RWPE1 (cell line): ENCODE measurements around the gene BDH2.

Source experiments
- CTCF ChIA-PET: fragments of 350-600 bp; sonication (Branson Sonifier 250); formaldehyde crosslinking; extraction: SDS; loops from one replicate; lab custom pipeline; 2021; lab: Yijun Ruan, JAX
- POLR2A ChIA-PET: fragments of 400-600 bp; formaldehyde crosslinking; extraction: SDS; loops from one replicate; lab custom pipeline; 2020; ENCODE audit warnings: antibody characterized with exemption; ENCODE audit not compliant: low non-redundant PET; lab: Yijun Ruan, JAX
- DNase-seq: peaks from one replicate; pipeline ENCODE4 v3.0.0; 2012; ENCODE audit warnings: low spot score
- H3K27ac ChIP-seq: fragments of 450-650 bp; 2 replicates; pipeline ENCODE4 v1.5.1; 2017
- TF ChIP-seq, protein P1 (sequence below): fragments of 450-650 bp; conservative IDR thresholded peaks from 2 replicates; pipeline ENCODE4 v1.5.1; 2017; ENCODE audit warnings: low read depth, mild to moderate bottlenecking

BDH2 gene

DNA sequence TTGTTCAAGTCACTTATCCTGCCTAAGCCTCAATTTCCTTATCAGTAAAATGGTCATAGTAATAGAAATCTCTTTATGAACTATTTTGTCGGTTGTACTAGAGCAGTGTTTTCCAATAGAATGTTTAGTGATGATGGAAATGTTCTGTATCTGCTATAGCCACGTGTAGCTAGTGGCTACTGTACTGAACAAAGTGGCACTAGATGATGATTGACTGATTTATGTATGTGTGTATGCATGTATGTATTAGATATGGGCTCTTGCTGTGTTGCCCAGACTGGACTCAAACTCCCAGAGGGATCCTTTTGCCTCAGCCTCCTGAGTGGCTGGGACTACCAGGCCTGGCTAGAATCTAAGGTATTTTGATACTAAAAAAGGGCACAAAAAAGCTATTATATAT, 55.5 kb downstream of the BDH2 start:
- ChIA-PET CTCF (interaction anchor here (1.1 kb wide), 1 partner anchor 12 kb away, joined by 3 read pairs; no protein-coding TSS in a partner anchor), POLR2A (no interaction called here)
- TF ChIP-seq, protein P1, sequence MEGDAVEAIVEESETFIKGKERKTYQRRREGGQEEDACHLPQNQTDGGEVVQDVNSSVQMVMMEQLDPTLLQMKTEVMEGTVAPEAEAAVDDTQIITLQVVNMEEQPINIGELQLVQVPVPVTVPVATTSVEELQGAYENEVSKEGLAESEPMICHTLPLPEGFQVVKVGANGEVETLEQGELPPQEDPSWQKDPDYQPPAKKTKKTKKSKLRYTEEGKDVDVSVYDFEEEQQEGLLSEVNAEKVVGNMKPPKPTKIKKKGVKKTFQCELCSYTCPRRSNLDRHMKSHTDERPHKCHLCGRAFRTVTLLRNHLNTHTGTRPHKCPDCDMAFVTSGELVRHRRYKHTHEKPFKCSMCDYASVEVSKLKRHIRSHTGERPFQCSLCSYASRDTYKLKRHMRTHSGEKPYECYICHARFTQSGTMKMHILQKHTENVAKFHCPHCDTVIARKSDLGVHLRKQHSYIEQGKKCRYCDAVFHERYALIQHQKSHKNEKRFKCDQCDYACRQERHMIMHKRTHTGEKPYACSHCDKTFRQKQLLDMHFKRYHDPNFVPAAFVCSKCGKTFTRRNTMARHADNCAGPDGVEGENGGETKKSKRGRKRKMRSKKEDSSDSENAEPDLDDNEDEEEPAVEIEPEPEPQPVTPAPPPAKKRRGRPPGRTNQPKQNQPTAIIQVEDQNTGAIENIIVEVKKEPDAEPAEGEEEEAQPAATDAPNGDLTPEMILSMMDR, result no peak
- no peak overlapping the region for H3K27ac ChIP-seq
- DNase-seq, result no peak

DNA sequence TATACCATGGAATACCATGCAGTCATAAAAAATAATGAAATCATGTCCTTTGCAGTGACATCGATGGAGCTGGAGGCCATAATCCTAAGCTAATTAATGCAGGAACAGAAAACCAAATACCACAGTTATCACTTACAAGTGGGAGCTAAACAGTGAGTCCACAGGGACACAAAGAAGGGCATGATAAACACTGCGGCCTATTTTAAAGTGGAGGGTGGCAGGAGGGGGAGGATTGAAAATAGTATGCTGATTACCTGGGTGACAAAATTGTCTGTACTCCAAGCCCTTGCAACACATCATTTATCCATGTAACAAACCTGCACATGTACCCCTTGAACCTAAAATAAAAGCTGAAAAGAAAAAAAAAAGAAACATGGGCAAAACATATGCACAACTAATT, 63.5 kb downstream of the BDH2 start:
- no peak for DNase-seq
- CTCF ChIA-PET, result no interaction called here
- TF ChIP-seq, protein P1, result no peak
- POLR2A ChIA-PET, result no interaction called here
- no peak overlapping the region for H3K27ac ChIP-seq

DNA sequence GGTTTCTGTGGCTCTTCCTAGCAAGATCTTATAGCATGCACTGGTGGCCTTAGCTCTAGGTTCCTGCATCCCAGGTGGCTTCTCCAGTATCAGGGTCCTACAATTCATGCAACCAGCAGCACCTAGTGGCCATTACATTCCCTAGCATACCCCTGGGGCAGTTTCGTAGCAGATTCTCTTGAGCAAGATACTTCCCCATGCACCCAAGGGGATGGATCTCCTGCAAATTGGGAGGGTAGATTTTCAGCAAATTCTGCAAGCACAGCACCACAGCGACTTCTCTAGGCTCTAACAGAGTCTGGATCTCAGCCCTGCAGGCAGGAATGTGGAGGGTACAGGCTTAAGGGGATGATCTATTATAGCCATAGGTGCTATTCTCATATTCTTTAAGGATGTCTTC, 67.1 kb downstream of the BDH2 start:
- no peak overlapping the region for H3K27ac ChIP-seq
- TF ChIP-seq, protein P1, result no peak; the same call in 1 of the 2 replicates
- ChIA-PET POLR2A (no interaction called here), CTCF (interaction anchor here (0.6 to 1.2 kb wide), 5 partner anchors 9 to 412 kb away, joined by 3 to 4 read pairs (median 3); no protein-coding TSS in a partner anchor)
- peak; percentile 12 for DNase-seq

DNA sequence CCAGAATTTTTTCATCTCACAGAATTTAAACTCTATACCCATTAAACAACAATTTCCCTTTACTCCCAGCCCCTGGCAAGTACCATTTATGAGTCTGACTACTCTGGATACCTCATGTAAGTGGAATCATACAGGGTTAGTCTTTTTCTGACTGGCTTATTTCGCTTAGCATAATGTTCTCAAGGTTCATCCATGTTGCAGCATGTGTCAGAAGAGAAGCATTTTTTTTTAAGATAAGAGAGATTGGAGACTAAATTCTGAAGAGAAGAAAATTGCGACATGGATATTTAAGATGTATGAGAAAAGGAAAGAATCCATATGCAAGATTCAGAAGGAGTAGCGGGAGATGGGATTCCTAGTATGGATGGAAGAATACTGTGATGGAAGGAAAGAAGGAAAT, 68.8 kb downstream of the BDH2 start:
- DNase-seq, result no peak
- POLR2A ChIA-PET, result no interaction called here
- CTCF ChIA-PET, result interaction anchor here (0.6 kb wide), 2 partner anchors 178 to 582 kb away, joined by 3 to 4 read pairs; no protein-coding TSS in a partner anchor
- TF ChIP-seq, protein P1, result no peak
- H3K27ac ChIP-seq, result no peak overlapping the region

DNA sequence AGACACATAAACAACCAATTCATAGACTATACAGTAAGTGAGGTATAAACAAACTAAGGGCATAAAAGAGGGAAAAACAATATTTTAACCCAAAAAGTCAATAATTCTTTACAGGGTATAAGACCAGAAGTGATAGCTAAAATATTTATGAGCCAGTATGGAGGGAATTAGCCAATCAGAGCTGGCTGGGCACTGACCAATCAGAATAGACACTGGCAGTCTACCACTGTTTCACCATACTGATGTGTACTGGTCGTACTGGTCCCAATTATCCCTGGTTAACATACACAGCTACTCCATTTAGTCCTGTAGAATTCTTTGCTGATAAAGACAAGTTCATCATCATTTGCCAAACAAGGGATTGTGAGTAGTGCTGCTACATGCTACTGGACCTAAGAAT, 70.3 kb downstream of the BDH2 start:
- CTCF ChIA-PET, result interaction anchor here (1.1 kb wide), 1 partner anchor 18 kb away, joined by 4 read pairs; no protein-coding TSS in a partner anchor
- TF ChIP-seq, protein P1, result no peak
- POLR2A ChIA-PET, result no interaction called here
- H3K27ac ChIP-seq, result no peak overlapping the region
- DNase-seq, result no peak
